GM21526 (cell line): ENCODE measurements around the gene ZNF524.

Experiments used
- ATAC-seq: cut with Tn5 transposase; IDR thresholded peaks from one replicate; pipeline ENCODE4 v1.9.1; 2021; ENCODE audit warnings: moderate library complexity; ENCODE audit not compliant: unreplicated experiment, low FRiP score

ZNF524 gene

DNA sequence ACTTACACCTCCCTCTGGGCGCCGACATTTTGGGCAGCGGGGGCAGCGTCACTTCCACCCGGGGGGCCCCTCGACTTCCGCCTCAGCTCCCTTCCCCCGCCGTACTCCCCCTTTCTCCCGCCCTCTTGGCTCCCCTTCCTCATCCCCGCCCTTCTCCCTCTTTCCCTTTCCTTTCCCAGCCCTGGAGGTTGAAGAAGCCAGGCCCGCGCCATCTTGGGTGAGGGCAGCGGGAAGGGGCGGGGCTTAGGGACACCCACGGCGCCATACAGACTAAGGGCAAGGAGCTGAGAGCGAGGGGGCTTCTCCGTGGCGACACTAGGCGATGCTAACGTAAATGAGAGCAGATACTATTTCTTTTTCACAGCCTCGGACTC, 633 bp upstream of the ZNF524 start, which contains the start of gene FIZ1:
FIZ1 (minus strand) TSS at position 50 of the 374 bp plus-strand sequence. CDS start 1,652 bp downstream, outside the sequence.
- ATAC-seq: peak; percentile 49

DNA sequence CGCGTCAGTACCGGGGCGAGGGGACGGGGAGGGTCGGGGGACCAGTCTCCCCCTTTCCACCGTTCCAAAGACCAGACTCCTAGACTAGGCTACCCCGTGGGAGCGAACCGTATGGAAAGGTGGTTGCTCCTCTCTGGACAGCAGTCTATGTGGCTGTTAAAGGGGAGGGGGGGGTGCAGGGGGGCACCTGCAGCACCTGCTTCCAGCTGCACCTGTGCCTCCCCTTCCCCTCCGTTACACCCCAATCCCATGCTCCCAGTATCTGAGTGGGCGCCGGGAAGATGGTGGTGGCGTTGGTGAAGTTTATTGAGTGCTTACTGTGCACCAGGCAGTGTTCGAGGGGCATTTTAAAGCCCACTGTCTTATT, 557 bp downstream of the ZNF524 start:
- no peak for ATAC-seq

DNA sequence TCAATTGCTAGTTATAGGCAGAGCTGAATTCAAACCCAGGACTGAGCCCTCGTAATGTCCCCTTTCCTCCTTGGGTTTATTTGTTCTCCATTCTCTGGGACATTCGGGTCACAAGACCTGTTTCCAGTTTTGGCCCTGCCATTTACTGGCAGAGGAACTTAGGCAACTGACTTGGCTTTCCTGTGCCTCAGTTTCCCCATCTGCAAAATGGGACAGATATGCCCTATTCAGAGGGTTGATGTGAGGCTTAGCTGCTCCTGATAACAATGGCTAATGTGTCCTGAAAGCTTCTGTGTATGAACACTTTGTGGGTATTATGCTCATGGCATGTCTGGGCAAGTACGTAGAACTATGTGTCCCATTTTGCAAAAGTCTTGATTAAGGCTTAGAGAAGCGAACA, 996 bp downstream of the ZNF524 start:
- no peak for ATAC-seq

- no peak for ATAC-seq
These were observed 2.3 kb downstream of the ZNF524 start for GRCh38 chr19:55602104-55603001.

GRCh38 chr19:55603115-55603514, 3.0 kb downstream of the ZNF524 start:
- ATAC-seq: no peak

DNA sequence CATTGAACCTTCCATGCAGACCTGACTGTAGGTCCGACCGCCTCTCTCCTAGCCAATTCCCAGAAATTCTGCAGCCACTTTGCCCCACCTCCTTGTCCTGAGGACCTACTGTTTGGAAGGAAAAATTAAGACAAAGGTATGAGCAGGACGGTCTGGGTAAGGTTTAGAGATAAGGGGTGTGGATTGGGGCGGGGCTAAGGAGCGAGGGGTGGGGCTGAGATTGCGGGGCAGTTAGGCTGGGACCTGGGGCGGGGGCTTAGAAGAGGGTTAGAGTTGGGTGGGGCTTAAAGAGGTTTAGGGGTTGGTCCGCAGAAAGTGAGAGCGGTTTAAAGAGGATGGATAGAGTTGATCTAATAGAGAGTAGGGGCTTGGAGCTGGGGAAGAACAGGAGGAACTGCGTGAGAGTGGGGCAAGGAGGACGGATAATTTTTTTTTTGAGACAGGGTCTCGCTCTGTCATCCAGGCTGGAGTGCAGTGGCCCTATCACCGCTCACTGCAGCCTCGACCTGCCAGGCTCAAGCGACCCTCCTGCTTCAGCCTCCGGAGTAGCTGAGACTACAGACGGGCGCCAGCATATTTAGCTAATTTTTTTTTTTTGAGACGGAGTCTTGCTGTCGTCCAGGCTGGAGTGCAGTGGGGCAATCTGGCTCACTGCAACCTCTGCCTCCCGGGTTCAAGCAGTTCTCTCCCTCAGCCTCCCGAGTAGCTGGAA, 3.6 kb downstream of the ZNF524 start:
- no peak for ATAC-seq

GRCh38 chr19:55605207-55605636, 5.1 kb downstream of the ZNF524 start:
- peak; percentile 50 for ATAC-seq

DNA sequence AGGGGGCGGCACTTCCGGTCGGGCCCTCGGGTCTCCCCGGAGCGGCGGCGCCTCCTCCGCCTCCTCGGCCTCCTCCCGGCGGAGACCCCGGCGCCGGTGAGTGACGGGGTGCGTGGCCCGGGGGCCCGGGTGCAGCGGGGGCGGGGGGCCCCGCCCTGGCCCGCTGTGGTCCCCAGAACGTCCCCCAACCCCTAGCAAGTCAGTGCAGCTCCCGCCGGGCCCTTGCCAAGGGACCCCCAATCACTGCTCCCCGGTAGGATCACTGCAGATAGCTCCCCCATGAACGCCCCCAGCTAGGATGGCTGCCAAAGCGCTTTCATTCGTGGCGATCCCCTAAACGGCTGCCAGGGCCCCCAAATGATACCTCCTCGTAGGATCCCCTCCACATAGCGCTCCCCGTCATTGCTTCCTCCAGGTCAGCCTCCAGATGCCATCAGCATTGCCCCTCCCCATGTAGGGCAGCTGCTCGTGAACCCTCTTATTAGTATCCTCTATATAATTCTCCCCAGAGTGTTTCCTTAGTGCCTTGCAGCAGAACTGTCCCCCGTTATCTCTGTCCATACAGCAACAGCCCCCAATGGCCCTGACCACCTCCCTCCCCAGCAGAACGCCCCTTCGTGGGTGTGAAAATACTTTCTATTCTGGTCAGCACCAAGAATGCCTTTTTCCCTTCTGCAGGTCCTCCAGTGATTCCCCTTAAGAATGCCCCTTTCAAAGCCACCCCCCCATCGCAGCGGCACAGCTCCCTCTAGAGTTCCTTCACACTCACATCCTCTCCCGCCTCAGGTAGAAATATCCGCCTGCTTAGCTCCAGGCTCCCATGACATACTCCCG, 5.8 kb downstream of the ZNF524 start, which contains the start of gene ZNF865:
ZNF865 (plus strand) TSS at position 11 of the 834 bp plus-strand sequence. CDS start 7,972 bp downstream, outside the sequence.
- peak; percentile 14 for ATAC-seq

DNA sequence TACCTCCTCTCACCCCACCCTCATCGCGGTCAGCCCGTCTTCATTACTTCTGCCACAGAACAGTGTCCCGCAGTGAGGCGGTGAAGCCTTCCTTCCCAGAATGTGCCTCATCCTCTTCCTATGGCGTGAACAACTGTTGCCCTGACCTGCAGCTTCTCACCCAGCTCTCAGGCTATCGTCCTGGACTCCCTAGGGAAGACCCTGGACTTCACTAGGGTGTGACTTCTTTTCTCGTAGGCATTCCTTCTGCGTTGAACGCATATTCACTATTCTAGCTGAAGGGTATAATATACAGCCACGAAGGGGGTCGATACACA, 6.3 kb downstream of the ZNF524 start:
- no peak for ATAC-seq

DNA sequence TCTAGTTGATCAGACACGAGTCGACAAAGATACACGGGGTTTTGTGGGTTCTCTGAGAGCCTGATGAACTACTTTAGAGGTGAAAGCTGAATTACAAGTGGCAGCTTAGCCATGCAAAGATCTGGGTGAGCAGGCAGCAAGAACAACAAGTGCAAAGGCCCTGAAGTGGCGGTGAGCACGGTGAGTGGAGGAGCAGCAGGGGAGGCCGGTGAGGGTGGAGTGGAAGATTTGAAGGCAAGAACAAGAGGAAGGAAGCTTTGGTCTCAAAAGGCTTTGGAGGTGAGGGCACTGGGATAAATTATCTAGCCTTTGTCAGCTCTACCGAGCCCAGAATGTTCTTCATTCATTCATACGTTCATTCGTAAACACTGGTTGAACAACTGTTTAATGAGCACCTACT, 6.7 kb downstream of the ZNF524 start:
- ATAC-seq: no peak

DNA sequence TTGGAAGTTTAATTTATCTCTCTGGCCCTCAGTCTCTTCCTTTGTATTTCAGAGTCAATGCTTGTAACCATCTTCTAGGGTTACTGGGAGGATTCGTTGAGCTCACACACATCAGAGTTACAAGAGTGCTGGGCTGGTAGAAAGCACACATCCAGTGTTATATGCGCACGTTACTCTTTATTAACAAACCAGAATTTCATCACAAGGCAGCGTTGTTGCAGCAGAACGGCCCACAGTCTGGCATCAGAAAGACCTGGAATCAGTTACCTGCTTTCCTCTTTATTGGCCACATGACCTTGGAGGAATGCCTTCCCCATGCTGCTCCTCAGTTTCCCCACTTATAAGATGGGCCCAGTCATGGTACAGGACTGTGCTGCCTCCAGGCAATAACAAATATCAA, 9.2 kb downstream of the ZNF524 start:
- no peak for ATAC-seq

GRCh38 chr19:55611300-55611982, 11.4 kb downstream of the ZNF524 start:
- no peak for ATAC-seq

DNA sequence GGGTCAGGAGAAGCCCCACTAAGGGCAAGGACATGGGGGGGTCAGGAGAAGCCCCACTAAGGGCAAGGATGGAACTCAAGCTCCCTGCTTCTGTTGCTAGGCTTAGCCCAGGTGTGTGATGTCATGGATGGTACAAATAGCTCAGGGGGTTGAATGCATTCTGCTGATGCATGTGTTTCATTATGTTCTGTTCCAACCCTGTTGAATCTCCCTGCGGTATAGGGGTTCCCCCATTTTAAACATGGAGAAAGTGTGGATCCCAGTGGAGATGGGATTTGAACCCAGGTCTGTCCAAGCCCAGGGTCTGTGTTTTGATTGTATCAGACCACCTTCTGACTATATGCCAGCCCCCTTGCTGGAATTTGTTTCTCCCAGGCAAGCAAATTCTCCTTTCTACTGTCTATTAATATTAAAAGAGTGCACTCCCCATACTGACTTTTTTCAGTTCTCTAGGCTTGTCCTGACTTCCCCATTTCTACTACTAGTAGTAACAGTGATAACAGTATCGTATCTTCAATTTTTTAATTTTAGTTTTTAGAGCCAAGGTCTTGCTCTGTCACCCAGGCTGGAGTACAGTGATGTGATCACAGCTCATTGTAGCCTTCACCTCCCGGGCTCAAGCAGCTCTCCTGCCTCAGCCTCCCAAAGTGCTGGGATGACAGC, 12.0 kb downstream of the ZNF524 start:
- no peak for ATAC-seq

DNA sequence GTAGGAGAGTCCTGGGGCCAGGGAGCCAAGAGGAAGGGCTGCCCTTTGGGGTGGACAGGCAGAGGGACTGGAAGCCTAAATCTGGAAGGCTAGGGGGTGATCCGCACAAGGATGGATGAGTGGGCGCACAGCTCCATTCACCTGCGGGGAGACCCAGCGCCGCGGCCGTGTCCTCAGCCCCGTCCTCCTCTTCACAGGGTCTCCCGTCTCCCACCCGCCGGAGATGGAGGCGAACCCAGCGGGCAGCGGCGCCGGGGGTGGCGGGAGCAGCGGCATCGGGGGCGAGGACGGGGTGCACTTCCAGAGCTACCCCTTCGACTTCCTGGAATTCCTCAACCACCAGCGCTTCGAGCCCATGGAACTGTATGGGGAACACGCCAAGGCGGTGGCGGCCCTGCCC, 13.3 kb downstream of the ZNF524 start:
- no peak for ATAC-seq

GRCh38 chr19:55613930-55614710, 14.0 kb downstream of the ZNF524 start:
- no peak for ATAC-seq

DNA sequence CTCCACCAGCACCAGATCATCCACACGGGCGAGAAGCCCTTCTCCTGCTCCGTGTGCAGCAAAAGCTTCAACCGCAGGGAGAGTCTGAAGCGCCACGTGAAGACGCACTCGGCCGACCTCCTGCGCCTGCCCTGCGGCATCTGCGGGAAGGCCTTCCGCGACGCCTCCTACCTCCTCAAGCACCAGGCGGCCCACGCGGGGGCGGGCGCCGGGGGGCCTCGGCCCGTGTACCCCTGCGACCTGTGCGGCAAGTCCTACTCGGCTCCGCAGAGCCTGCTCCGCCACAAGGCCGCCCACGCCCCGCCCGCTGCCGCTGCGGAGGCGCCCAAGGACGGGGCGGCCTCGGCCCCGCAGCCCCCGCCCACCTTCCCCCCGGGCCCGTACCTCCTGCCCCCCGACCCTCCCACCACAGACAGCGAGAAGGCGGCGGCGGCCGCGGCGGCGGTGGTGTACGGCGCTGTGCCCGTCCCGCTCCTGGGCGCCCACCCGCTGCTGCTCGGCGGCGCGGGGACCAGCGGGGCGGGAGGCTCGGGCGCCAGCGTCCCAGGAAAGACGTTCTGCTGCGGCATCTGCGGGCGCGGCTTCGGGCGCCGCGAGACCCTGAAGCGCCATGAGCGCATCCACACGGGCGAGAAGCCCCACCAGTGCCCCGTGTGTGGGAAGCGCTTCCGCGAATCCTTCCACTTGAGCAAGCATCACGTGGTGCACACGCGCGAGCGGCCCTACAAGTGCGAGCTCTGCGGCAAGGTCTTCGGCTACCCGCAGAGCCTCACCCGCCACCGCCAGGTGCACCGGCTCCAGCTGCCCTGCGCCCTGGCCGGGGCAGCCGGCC, 14.8 kb downstream of the ZNF524 start:
- ATAC-seq: no peak

DNA sequence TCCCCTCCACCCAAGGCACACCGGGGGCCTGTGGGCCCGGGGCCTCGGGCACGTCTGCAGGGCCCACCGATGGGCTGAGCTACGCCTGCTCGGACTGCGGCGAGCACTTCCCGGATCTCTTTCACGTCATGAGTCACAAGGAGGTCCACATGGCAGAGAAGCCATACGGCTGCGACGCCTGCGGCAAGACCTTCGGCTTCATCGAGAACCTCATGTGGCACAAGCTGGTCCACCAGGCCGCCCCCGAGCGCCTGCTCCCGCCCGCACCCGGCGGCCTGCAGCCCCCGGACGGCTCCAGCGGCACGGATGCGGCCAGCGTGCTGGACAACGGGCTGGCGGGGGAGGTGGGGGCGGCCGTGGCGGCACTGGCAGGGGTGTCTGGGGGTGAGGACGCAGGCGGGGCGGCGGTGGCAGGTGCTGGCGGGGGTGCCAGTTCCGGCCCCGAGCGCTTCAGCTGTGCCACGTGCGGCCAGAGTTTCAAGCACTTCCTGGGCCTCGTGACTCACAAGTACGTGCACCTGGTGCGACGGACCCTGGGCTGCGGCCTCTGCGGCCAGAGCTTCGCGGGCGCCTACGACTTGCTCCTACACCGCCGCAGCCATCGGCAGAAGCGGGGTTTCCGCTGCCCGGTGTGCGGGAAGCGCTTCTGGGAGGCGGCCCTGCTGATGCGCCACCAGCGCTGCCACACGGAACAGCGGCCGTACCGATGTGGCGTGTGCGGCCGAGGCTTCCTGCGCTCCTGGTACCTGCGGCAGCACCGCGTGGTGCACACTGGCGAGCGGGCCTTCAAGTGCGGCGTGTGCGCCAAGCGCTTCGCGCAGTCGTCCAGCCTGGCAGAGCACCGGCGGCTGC, 15.7 kb downstream of the ZNF524 start:
- ATAC-seq: no peak
